MM.1S (cell line): Measurements from ENCODE around the gene TMEM200A.
"Not testable (repeated sequence)": the region's sequence is repeated elsewhere in the genome, so short reads cannot be mapped to it uniquely, and the experiment has no call there.

Experiments used
- DNase-seq: peaks from one replicate; pipeline ENCODE4 v3.0.0-alpha.2; 2015
- H2AFZ ChIP-seq: fragments of 300-600 bp; sonication (generic); 2 replicates; pipeline ENCODE4 v1.6.0; 2016; ENCODE audit warnings: antibody characterized with exemption, low read length
- H3F3A ChIP-seq: fragments of 300-600 bp; sonication (generic); 2 replicates; pipeline ENCODE4 v1.6.1; 2016; ENCODE audit warnings: mild to moderate bottlenecking, antibody characterized with exemption, low read length, moderate library complexity, mixed read lengths; ENCODE audit not compliant: insufficient read depth
- H3K27ac ChIP-seq: fragments of 300-600 bp; sonication (generic); 2 replicates; pipeline ENCODE4 v1.5.1; 2016; ENCODE audit warnings: mild to moderate bottlenecking, low read length
- H3K27me3 ChIP-seq: fragments of 300-600 bp; sonication (generic); replicated peaks from 2 replicates; pipeline ENCODE4 v1.6.0; 2016; ENCODE audit warnings: low read length; ENCODE audit not compliant: insufficient read depth
- H3K36me3 ChIP-seq: fragments of 300-600 bp; sonication (generic); replicated peaks from 2 replicates; pipeline ENCODE4 v1.6.1; 2016; ENCODE audit warnings: mild to moderate bottlenecking, low read length, mixed read lengths; ENCODE audit not compliant: insufficient read depth
- H3K4me1 ChIP-seq: fragments of 300-600 bp; sonication (generic); 2 replicates; pipeline ENCODE4 v1.6.1; 2016; ENCODE audit warnings: low read length, mixed read lengths
- H3K4me2 ChIP-seq: fragments of 300-600 bp; sonication (generic); 2 replicates; pipeline ENCODE4 v1.6.0; 2016; ENCODE audit warnings: low read depth, low read length
- H3K4me3 ChIP-seq: fragments of 300-600 bp; sonication (generic); 2 replicates; pipeline ENCODE4 v1.5.1; 2016; ENCODE audit warnings: low read length, mixed read lengths
- H3K79me2 ChIP-seq: fragments of 300-600 bp; sonication (generic); 2 replicates; pipeline ENCODE4 v1.6.1; 2016; ENCODE audit warnings: mixed run types, low read length, mixed read lengths
- H3K9ac ChIP-seq: fragments of 300-600 bp; sonication (generic); 2 replicates; pipeline ENCODE4 v1.6.1; 2016; ENCODE audit warnings: low read length, mixed read lengths
- H3K9me2 ChIP-seq: fragments of 300-600 bp; sonication (generic); replicated peaks from 2 replicates; pipeline ENCODE4 v1.6.1; 2016; ENCODE audit warnings: mild to moderate bottlenecking, low read length, mixed read lengths; ENCODE audit not compliant: insufficient read depth
- H3K9me3 ChIP-seq: fragments of 300-600 bp; sonication (generic); replicated peaks from 2 replicates; pipeline ENCODE4 v1.6.1; 2016; ENCODE audit warnings: mild to moderate bottlenecking, low read length, mixed read lengths; ENCODE audit not compliant: insufficient read depth
- H4K20me1 ChIP-seq: fragments of 300-600 bp; sonication (generic); 2 replicates; pipeline ENCODE4 v1.6.1; 2016; ENCODE audit warnings: mild to moderate bottlenecking, low read length, moderate library complexity, mixed read lengths; ENCODE audit not compliant: insufficient read depth
- CTCF ChIP-seq: fragments of 300-600 bp; sonication (generic); IDR thresholded peaks from 2 replicates; pipeline ENCODE4 v1.5.1; 2016; ENCODE audit warnings: antibody characterized with exemption, low read length, mixed read lengths
- EZH2 ChIP-seq: fragments of 300-600 bp; sonication (generic); optimal IDR thresholded peaks from 2 replicates; pipeline ENCODE3; 2017; ENCODE audit warnings: low read depth, mild to moderate bottlenecking, antibody characterized with exemption, low read length, mixed read lengths
- EZH2phosphoT487 ChIP-seq: fragments of 300-600 bp; sonication (generic); IDR thresholded peaks from 2 replicates; pipeline ENCODE4 v1.6.1; 2018; ENCODE audit warnings: antibody characterized with exemption, low read length

Gene TMEM200A

GRCh38 chr6:130324657-130325056, 41.2 kb upstream of the TMEM200A start:
- Histone ChIP-seq H3K27me3 (no peaks in the 10 kb centered on the region), H3K79me2 (no peaks in the 10 kb centered on the region), H3K4me1 (no peaks in the 10 kb centered on the region), H3K36me3 (no peaks in the 10 kb centered on the region), H3K9ac (no peak overlapping the region), H4K20me1 (no peaks in the 10 kb centered on the region), H2AFZ (no peak overlapping the region), H3K9me2 (no peaks in the 10 kb centered on the region), H3K9me3 (no peaks in the 10 kb centered on the region), H3F3A (no peaks in the 10 kb centered on the region), H3K27ac (no peak overlapping the region), H3K4me2 (no peak overlapping the region), H3K4me3 (no peak overlapping the region)
- TF ChIP-seq EZH2phosphoT487 (no peak), CTCF (no peak)
- DNase-seq = no peak

- no peaks in the 10 kb centered on the region for H3K9me2 ChIP-seq
- no peak overlapping the region for H3K27ac ChIP-seq
- no peak overlapping the region for H3K4me3 ChIP-seq
- no peaks in the 10 kb centered on the region for H4K20me1 ChIP-seq
- no peak for DNase-seq
- H3K27me3 ChIP-seq = no peaks in the 10 kb centered on the region
- TF ChIP-seq EZH2 (no peak), EZH2phosphoT487 (no peak), CTCF (no peak)
- no peaks in the 10 kb centered on the region for H3F3A ChIP-seq
- H3K9me3 ChIP-seq = no peaks in the 10 kb centered on the region
- no peak overlapping the region for H3K4me2 ChIP-seq
- H2AFZ ChIP-seq = no peak overlapping the region
- H3K9ac ChIP-seq = no peak overlapping the region
- H3K4me1 ChIP-seq = no peaks in the 10 kb centered on the region
- no peaks in the 10 kb centered on the region for H3K36me3 ChIP-seq
- H3K79me2 ChIP-seq = no peaks in the 10 kb centered on the region
Observed at GRCh38 chr6:130326496-130326895, 39.3 kb upstream of the TMEM200A start.

- no peak for DNase-seq
- Histone ChIP-seq H4K20me1 (no peaks in the 10 kb centered on the region), H3F3A (no peaks in the 10 kb centered on the region), H2AFZ (no peak overlapping the region), H3K27me3 (no peaks in the 10 kb centered on the region), H3K4me2 (no peak overlapping the region), H3K9ac (no peak overlapping the region), H3K4me3 (no peak overlapping the region), H3K79me2 (no peaks in the 10 kb centered on the region), H3K36me3 (no peaks in the 10 kb centered on the region), H3K9me3 (no peaks in the 10 kb centered on the region), H3K9me2 (no peaks in the 10 kb centered on the region), H3K27ac (no peak overlapping the region), H3K4me1 (no peaks in the 10 kb centered on the region)
- TF ChIP-seq CTCF (no peak), EZH2 (no peak), EZH2phosphoT487 (no peak)
Observed at GRCh38 chr6:130337534-130337933, 28.3 kb upstream of the TMEM200A start.

- not testable (repeated sequence) for H3F3A ChIP-seq, H3K79me2 ChIP-seq, H2AFZ ChIP-seq, H3K4me3 ChIP-seq, H4K20me1 ChIP-seq, H3K4me1 ChIP-seq, H3K36me3 ChIP-seq, H3K9ac ChIP-seq, DNase-seq, H3K27ac ChIP-seq, H3K27me3 ChIP-seq, H3K9me3 ChIP-seq, H3K4me2 ChIP-seq, H3K9me2 ChIP-seq
Observed at GRCh38 chr6:130346324-130346723, 19.5 kb upstream of the TMEM200A start.
